ENCODE results near the gene SMCO2. TPM values are rescaled to one million over a fixed set of nuclear protein-coding genes. Genes with fewer than 3 reads are reported as not detected.

Gene SMCO2
- total RNA-seq, 1 donor from 2014 or later = not detected

DNA sequence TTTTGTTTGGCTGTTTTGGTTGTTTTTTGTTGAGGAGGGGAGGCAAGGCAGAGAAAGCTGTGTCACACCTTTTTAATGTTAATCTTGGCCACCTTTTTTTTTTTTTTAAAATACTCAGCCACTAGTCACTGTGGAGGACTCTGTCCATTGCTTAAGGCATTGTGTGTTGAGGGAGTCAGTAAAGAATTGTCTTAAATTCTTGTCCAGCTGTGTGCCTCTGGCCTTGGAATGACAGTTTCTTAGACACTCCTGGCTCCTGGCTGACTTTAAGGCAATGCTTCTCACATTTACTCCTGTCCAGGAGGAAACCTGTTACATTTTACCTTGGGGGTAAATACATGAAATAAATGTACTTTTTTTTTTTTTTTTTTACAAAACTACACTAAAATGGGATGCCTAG is 18.1 kb upstream of the SMCO2 start:
- no peaks in the 10 kb centered on the region for H3K27me3 Mint-ChIP-seq (ENCODE audit: unreplicated experiment)
- H3K4me1 Mint-ChIP-seq (ENCODE audit: unreplicated experiment) = peaks cover 30% of the 10 kb centered on the region
- H3K36me3 Mint-ChIP-seq (ENCODE audit: unreplicated experiment) = no peaks in the 10 kb centered on the region
- H3K9me3 Mint-ChIP-seq (ENCODE audit: unreplicated experiment) = peaks cover 15% of the 10 kb centered on the region
- TF ChIP-seq, protein P1, sequence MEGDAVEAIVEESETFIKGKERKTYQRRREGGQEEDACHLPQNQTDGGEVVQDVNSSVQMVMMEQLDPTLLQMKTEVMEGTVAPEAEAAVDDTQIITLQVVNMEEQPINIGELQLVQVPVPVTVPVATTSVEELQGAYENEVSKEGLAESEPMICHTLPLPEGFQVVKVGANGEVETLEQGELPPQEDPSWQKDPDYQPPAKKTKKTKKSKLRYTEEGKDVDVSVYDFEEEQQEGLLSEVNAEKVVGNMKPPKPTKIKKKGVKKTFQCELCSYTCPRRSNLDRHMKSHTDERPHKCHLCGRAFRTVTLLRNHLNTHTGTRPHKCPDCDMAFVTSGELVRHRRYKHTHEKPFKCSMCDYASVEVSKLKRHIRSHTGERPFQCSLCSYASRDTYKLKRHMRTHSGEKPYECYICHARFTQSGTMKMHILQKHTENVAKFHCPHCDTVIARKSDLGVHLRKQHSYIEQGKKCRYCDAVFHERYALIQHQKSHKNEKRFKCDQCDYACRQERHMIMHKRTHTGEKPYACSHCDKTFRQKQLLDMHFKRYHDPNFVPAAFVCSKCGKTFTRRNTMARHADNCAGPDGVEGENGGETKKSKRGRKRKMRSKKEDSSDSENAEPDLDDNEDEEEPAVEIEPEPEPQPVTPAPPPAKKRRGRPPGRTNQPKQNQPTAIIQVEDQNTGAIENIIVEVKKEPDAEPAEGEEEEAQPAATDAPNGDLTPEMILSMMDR (IDR thresholded peaks at IDR 0.05) = no peak
- H3K4me3 Mint-ChIP-seq (ENCODE audit: unreplicated experiment) = no peak overlapping the region
- H3K27ac Mint-ChIP-seq (ENCODE audit: unreplicated experiment) = no peak overlapping the region
- no peak for DNase-seq (ENCODE audit: extremely low spot score, unreplicated experiment)

DNA sequence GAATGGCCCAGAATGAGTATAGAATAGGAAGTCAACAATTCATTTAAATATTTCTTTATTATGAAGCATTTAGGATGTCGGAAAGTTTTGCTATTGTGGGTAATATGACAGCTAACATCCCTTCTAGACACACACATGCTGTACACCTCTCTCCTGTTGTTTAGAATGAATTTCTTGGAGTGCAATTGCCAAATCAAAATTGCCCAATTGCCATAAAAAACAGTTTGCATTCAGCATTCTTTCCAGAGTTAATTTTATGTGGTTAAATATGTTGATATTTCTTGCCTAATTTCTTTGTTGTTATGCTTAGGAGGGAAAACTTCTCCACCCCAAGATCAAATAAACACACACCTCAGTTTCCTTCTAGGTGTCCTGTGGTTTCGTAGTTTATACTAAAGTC is 16.9 kb upstream of the SMCO2 start:
- Mint-ChIP-seq H3K27me3 (ENCODE audit: unreplicated experiment) (no peaks in the 10 kb centered on the region), H3K27ac (ENCODE audit: unreplicated experiment) (no peak overlapping the region), H3K4me3 (ENCODE audit: unreplicated experiment) (no peak overlapping the region), H3K4me1 (ENCODE audit: unreplicated experiment) (peaks cover 38% of the 10 kb centered on the region), H3K36me3 (ENCODE audit: unreplicated experiment) (no peaks in the 10 kb centered on the region), H3K9me3 (ENCODE audit: unreplicated experiment) (peaks cover 15% of the 10 kb centered on the region)
- no peak for DNase-seq (ENCODE audit: extremely low spot score, unreplicated experiment)
- TF ChIP-seq, protein P1 (IDR thresholded peaks at IDR 0.05) = no peak

DNA sequence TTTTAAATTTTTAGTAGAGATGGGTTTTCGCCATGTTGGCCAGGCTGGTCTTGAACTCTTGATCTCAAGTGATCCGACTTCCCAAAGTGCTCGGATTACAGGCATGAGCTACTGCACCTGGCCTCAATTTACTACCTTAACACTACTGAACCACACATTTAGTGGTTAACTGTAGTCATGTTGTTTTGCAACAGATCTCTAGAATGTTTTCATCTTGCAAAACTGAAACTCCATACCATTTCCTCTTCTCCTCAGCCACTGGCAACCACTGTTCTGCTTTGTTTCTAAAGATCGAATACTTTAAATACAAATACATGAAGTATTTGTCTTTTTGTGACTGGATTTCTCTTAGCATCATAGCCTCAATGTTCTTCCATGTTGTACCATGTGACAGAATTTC is 15.4 kb upstream of the SMCO2 start:
- H3K27me3 Mint-ChIP-seq (ENCODE audit: unreplicated experiment) = no peaks in the 10 kb centered on the region
- no peak for DNase-seq (ENCODE audit: extremely low spot score, unreplicated experiment)
- peaks cover 15% of the 10 kb centered on the region for H3K9me3 Mint-ChIP-seq (ENCODE audit: unreplicated experiment)
- peaks cover 44% of the 10 kb centered on the region for H3K4me1 Mint-ChIP-seq (ENCODE audit: unreplicated experiment)
- no peak overlapping the region for H3K27ac Mint-ChIP-seq (ENCODE audit: unreplicated experiment)
- no peak overlapping the region for H3K4me3 Mint-ChIP-seq (ENCODE audit: unreplicated experiment)
- TF ChIP-seq, protein P1 (IDR thresholded peaks at IDR 0.05) = no peak
- H3K36me3 Mint-ChIP-seq (ENCODE audit: unreplicated experiment) = no peaks in the 10 kb centered on the region

DNA sequence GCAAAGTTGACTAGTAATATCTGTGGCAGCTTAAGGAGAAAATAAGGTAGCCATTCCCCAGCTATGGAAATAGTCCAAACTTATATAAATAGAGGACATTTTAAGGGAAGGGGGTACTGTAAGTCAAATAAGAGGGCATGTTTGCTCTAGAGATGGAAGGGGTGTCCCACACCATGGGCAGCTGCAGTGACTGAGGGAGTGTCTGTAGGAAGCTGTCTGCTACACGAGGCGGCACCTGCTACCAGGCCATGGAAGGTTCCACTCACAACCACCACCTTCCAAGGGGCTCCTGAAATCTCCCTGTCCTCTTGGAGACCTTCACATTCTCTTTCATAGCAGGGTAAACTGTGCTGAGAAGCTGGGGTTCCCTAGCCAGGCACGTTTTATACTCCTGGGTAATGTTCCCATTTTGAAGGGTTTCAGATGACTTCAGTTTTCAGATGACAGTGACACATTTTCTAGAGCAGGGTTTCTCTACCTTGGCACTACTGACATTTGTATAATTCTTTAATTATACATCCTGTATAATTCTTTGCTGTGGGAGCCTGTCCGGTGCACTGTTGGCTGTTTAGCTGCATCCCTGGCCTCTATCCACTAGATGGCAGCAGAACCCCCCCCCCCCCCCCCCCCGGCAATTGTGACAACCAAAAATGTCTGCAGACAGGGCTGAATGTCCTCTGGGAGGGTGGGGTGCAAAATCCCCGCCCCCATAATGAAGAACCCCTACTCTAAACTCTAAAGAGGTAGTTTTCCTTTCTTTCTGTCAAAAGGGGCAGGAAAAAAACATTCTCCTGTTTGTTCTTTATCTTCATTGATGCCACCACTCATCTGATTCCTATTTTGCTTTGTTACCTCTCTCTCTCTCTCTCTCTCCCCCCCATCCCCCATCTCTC is 11.6 kb upstream of the SMCO2 start:
- peaks cover 47% of the 10 kb centered on the region for H3K4me1 Mint-ChIP-seq (ENCODE audit: unreplicated experiment)

DNA sequence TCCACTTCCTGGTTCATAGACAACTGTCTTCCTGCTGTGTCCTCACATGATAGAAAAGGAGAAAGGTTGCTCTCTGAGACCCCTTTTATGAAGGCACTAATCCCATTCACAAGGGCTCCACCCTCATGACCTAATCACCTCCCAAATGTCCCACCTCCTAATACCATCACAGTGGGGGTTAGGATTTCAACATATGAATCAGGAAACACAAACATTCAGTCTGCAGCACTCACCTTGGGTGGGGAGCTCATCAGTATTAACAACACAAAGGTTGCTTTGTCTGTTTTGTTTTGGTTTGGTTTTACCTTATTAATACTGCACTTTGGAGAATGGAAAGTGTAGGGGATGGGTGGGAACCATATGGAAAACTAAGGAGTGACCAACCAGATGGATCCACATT is 10.5 kb upstream of the SMCO2 start:
- no peak overlapping the region for H3K27ac Mint-ChIP-seq (ENCODE audit: unreplicated experiment)
- TF ChIP-seq, protein P1 (IDR thresholded peaks at IDR 0.05) = no peak

More for the DNA sequence above, 11.6 kb upstream of the SMCO2 start:
- H3K36me3 Mint-ChIP-seq (ENCODE audit: unreplicated experiment) = peaks cover 4% of the 10 kb centered on the region
- H3K27me3 Mint-ChIP-seq (ENCODE audit: unreplicated experiment) = peaks cover 4% of the 10 kb centered on the region
- H3K4me3 Mint-ChIP-seq (ENCODE audit: unreplicated experiment) = no peak overlapping the region
- peak overlapping the region; percentile 38 for H3K27ac Mint-ChIP-seq (ENCODE audit: unreplicated experiment)
- no peak for DNase-seq (ENCODE audit: extremely low spot score, unreplicated experiment)
- peaks cover 21% of the 10 kb centered on the region for H3K9me3 Mint-ChIP-seq (ENCODE audit: unreplicated experiment)
- TF ChIP-seq, protein P1 (IDR thresholded peaks at IDR 0.05) = peak; percentile 57

More for the DNA sequence above, 10.5 kb upstream of the SMCO2 start:
- H3K27me3 Mint-ChIP-seq (ENCODE audit: unreplicated experiment) = peaks cover 4% of the 10 kb centered on the region
- H3K36me3 Mint-ChIP-seq (ENCODE audit: unreplicated experiment) = peaks cover 4% of the 10 kb centered on the region
- no peak overlapping the region for H3K4me3 Mint-ChIP-seq (ENCODE audit: unreplicated experiment)
- no peak for DNase-seq (ENCODE audit: extremely low spot score, unreplicated experiment)
- H3K4me1 Mint-ChIP-seq (ENCODE audit: unreplicated experiment) = peaks cover 52% of the 10 kb centered on the region
- peaks cover 21% of the 10 kb centered on the region for H3K9me3 Mint-ChIP-seq (ENCODE audit: unreplicated experiment)
